Measurements from ENCODE around the gene E2F4.

Gene E2F4

DNA sequence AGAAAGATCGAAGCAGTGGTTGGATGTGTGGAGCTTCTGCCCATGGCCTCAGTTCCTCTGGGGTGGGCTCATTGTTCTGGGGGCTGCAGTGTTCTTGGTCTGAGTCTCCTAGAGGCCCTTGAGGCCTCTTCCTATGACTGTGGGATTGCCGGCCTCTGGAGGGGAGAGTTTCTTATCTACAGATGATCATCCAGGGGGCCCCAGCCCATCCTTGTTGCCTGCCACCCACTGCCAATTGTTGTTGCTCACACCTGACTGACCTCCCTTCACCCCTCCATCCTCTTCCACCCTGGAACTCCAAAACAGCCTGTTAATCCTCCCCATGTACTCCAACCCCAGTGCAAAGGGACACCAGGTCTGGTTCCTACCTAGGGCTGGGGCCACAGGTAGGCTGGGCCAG, 47.0 kb upstream of the E2F4 start (continued):
- TF ChIP-seq ZFP30 (CRISPR knock-in tag; IDR thresholded peaks at IDR 0.05), result no peak
- no peak for TF ChIP-seq PPARA (CRISPR knock-in tag; IDR thresholded peaks at IDR 0.05; ENCODE audit: borderline replicate concordance)
- TF ChIP-seq ESRRG (CRISPR knock-in tag; IDR thresholded peaks at IDR 0.05), result no peak
- TF ChIP-seq OSR1 (CRISPR knock-in tag; IDR thresholded peaks at IDR 0.05), result no peak
- no peak for TF ChIP-seq TCF4 (CRISPR knock-in tag; IDR thresholded peaks at IDR 0.05; ENCODE audit: borderline replicate concordance)
- no peak for TF ChIP-seq GLIS3 (CRISPR knock-in tag; IDR thresholded peaks at IDR 0.05)

DNA sequence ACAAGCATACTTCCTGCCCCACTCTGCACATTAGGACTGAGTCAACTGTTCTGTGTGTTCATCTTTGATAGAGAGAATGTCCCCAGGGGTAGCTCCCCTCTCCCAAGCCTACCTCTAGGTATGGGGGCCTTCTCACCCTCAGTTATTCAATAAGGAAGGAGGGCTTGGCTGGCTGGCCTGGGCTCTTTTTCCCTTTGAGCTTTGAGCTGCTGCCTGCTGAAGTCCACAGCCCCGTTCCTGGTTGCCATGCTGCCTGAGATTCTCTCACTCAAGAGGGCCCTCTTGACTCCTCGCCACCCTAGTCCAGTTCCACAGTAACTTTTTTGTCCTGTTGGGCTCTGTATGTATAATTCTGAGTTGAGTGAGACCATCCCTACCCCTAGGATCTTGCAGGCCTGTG, 46.2 kb upstream of the E2F4 start:
- ATAC-seq, result no peak
- TF ChIP-seq, protein P1, sequence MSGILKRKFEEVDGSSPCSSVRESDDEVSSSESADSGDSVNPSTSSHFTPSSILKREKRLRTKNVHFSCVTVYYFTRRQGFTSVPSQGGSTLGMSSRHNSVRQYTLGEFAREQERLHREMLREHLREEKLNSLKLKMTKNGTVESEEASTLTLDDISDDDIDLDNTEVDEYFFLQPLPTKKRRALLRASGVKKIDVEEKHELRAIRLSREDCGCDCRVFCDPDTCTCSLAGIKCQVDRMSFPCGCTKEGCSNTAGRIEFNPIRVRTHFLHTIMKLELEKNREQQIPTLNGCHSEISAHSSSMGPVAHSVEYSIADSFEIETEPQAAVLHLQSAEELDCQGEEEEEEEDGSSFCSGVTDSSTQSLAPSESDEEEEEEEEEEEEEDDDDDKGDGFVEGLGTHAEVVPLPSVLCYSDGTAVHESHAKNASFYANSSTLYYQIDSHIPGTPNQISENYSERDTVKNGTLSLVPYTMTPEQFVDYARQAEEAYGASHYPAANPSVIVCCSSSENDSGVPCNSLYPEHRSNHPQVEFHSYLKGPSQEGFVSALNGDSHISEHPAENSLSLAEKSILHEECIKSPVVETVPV (CRISPR knock-in tag; IDR thresholded peaks at IDR 0.05), result no peak
- no peak for TF ChIP-seq ESRRG (CRISPR knock-in tag; IDR thresholded peaks at IDR 0.05)
- no peak for TF ChIP-seq ZNF565 (CRISPR knock-in tag; conservative IDR thresholded peaks at IDR 0.05; ENCODE audit: low read depth)
- no peak for TF ChIP-seq TCF4 (CRISPR knock-in tag; IDR thresholded peaks at IDR 0.05; ENCODE audit: borderline replicate concordance)
- TF ChIP-seq OSR1 (CRISPR knock-in tag; IDR thresholded peaks at IDR 0.05), result no peak
- no peak for TF ChIP-seq TOX (CRISPR knock-in tag; IDR thresholded peaks at IDR 0.05; ENCODE audit: borderline replicate concordance)
- TF ChIP-seq ZC3H10 (CRISPR knock-in tag; IDR thresholded peaks at IDR 0.05), result no peak
- TF ChIP-seq GLIS3 (CRISPR knock-in tag; IDR thresholded peaks at IDR 0.05), result no peak
- TF ChIP-seq PPARA (CRISPR knock-in tag; IDR thresholded peaks at IDR 0.05; ENCODE audit: borderline replicate concordance), result no peak
- no peak for TF ChIP-seq ARNTL (CRISPR knock-in tag; IDR thresholded peaks at IDR 0.05; ENCODE audit: borderline replicate concordance, low read depth)
- TF ChIP-seq CSDC2 (CRISPR knock-in tag; IDR thresholded peaks at IDR 0.05), result no peak
- TF ChIP-seq, protein P2, sequence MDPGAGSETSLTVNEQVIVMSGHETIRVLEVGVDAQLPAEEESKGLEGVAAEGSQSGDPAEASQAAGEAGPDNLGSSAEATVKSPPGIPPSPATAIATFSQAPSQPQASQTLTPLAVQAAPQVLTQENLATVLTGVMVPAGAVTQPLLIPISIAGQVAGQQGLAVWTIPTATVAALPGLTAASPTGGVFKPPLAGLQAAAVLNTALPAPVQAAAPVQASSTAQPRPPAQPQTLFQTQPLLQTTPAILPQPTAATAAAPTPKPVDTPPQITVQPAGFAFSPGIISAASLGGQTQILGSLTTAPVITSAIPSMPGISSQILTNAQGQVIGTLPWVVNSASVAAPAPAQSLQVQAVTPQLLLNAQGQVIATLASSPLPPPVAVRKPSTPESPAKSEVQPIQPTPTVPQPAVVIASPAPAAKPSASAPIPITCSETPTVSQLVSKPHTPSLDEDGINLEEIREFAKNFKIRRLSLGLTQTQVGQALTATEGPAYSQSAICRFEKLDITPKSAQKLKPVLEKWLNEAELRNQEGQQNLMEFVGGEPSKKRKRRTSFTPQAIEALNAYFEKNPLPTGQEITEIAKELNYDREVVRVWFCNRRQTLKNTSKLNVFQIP (CRISPR knock-in tag; IDR thresholded peaks at IDR 0.05; ENCODE audit: borderline replicate concordance, low read depth), result no peak

DNA sequence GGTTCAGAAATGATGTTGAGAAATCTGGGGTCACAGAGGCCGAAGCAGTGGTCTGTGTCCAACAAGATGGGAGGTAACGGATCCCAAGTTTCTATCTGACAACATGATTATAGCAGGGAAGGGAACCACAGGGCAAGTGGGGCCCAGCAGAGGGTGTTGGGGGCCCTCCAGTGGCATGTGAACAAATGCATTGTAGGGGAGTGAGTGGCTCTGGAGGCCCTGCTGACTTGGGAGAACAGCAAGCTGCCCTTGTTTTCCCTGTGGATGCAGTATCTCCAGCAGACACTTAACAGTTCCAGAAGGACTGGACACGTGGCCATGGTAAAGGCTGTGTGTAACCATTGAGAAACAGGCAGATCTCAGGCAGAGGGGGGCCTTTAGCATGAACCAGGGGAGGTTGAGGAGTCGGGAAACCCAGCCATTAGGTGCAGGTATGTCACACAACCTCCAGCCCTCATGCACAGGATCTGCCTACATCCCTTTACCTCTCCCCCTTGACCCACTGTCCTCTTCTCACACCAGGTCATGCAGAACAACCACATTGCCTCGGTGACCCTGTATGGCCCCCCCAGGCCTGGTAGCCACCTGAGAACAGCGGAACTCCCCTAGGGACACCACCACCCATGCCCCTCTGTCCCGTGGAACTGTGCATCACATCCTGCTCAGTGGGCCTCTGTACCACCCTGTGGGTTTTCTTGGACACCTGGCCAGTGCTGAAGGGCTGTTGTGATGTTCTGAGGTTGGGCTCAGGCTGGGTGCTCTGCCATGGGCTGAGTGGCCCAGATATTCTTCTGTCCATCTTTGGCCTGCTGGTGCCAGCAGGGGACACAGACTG, 45.2 kb upstream of the E2F4 start:
- TF ChIP-seq ZNF565 (CRISPR knock-in tag; conservative IDR thresholded peaks at IDR 0.05; ENCODE audit: low read depth), result no peak
- TF ChIP-seq ARNTL (CRISPR knock-in tag; IDR thresholded peaks at IDR 0.05; ENCODE audit: borderline replicate concordance, low read depth), result no peak
- TF ChIP-seq ZNF70 (CRISPR knock-in tag; IDR thresholded peaks at IDR 0.05), result no peak
- TF ChIP-seq TCF4 (CRISPR knock-in tag; IDR thresholded peaks at IDR 0.05; ENCODE audit: borderline replicate concordance), result no peak
- no peak for TF ChIP-seq ZFP30 (CRISPR knock-in tag; IDR thresholded peaks at IDR 0.05)
- no peak for TF ChIP-seq ISL1 (CRISPR knock-in tag; IDR thresholded peaks at IDR 0.05)
- no peak for TF ChIP-seq ZFP3 (CRISPR knock-in tag; IDR thresholded peaks at IDR 0.05)
- TF ChIP-seq, protein P2 (CRISPR knock-in tag; IDR thresholded peaks at IDR 0.05; ENCODE audit: borderline replicate concordance, low read depth), result no peak
- no peak for TF ChIP-seq CSDC2 (CRISPR knock-in tag; IDR thresholded peaks at IDR 0.05)
- TF ChIP-seq ESRRG (CRISPR knock-in tag; IDR thresholded peaks at IDR 0.05), result no peak
- TF ChIP-seq, protein P3, sequence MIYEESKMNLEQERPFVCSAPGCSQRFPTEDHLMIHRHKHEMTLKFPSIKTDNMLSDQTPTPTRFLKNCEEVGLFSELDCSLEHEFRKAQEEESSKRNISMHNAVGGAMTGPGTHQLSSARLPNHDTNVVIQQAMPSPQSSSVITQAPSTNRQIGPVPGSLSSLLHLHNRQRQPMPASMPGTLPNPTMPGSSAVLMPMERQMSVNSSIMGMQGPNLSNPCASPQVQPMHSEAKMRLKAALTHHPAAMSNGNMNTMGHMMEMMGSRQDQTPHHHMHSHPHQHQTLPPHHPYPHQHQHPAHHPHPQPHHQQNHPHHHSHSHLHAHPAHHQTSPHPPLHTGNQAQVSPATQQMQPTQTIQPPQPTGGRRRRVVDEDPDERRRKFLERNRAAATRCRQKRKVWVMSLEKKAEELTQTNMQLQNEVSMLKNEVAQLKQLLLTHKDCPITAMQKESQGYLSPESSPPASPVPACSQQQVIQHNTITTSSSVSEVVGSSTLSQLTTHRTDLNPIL (CRISPR knock-in tag; IDR thresholded peaks at IDR 0.05; ENCODE audit: low read depth), result no peak
- no peak for TF ChIP-seq SNAI2 (CRISPR knock-in tag; IDR thresholded peaks at IDR 0.05)
- TF ChIP-seq, protein P4, sequence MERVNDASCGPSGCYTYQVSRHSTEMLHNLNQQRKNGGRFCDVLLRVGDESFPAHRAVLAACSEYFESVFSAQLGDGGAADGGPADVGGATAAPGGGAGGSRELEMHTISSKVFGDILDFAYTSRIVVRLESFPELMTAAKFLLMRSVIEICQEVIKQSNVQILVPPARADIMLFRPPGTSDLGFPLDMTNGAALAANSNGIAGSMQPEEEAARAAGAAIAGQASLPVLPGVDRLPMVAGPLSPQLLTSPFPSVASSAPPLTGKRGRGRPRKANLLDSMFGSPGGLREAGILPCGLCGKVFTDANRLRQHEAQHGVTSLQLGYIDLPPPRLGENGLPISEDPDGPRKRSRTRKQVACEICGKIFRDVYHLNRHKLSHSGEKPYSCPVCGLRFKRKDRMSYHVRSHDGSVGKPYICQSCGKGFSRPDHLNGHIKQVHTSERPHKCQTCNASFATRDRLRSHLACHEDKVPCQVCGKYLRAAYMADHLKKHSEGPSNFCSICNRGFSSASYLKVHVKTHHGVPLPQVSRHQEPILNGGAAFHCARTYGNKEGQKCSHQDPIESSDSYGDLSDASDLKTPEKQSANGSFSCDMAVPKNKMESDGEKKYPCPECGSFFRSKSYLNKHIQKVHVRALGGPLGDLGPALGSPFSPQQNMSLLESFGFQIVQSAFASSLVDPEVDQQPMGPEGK (CRISPR knock-in tag; IDR thresholded peaks at IDR 0.05; ENCODE audit: borderline replicate concordance), result no peak
- TF ChIP-seq GLIS3 (CRISPR knock-in tag; IDR thresholded peaks at IDR 0.05), result no peak
- TF ChIP-seq RARB (CRISPR knock-in tag; IDR thresholded peaks at IDR 0.05), result no peak
- no peak for TF ChIP-seq TOX (CRISPR knock-in tag; IDR thresholded peaks at IDR 0.05; ENCODE audit: borderline replicate concordance)
- no peak for ATAC-seq

Data from SK-N-SH treated with all-trans-retinoic acid at 6 μM for 48 hours (cell line).